ENCODE results near the gene AFP. TPM values are rescaled to one million over a fixed set of nuclear protein-coding genes. Genes with fewer than 3 reads are reported as not detected.

The AFP gene
- polyA plus RNA-seq, result 1.3 to 2.8 TPM (median 1.8 TPM) in 3 replicates
- polyA plus RNA-seq (2011; ENCODE audit: low read depth), result 2.0 TPM
- polyA plus RNA-seq (2011; cell fraction: cytosol; rRNA removed), result 1.8 and 4.1 TPM in 2 replicates
- 0.27 and 1.3 TPM in 2 replicates for polyA plus RNA-seq (2011; cell fraction: nucleus; rRNA removed)
- polyA plus RNA-seq (2012; ENCODE audit: low replicate concordance), result 1.2 and 1.4 TPM in 2 replicates
- polyA minus RNA-seq, result 0.92 TPM in 1 of 3 replicates, not detected in the others
- polyA minus RNA-seq (2011; cell fraction: cytosol; rRNA and poly(A)+ RNA removed), result not detected
- polyA minus RNA-seq (2011; cell fraction: nucleus; rRNA and poly(A)+ RNA removed), result 1.3 TPM in 1 of 2 replicates, not detected in the other

- Histone ChIP-seq H3K4me3 (ENCODE audit: control insufficient read depth in 2 of 3, extremely low read depth in 1 of 3, insufficient read depth in 2 of 3, low read depth in 1 of 3, low read length in 3 of 3) (no peak within 1 kb of the TSS), H3K79me2 (ENCODE audit: control insufficient read depth, insufficient read depth, low read length) (no peaks in the 10 kb centered on the region), H3K27me3 (ENCODE audit: control insufficient read depth, extremely low read depth, insufficient read depth, low read length) (no peaks in the 10 kb centered on the region), H3K4me1 (ENCODE audit: control insufficient read depth, extremely low read depth, insufficient read depth, low read length) (no peaks in the 10 kb centered on the region), H3K27ac (ENCODE audit: control insufficient read depth, insufficient read depth, low read length) (no peak within 1 kb of the TSS), H3K36me3 (ENCODE audit: control insufficient read depth in 2 of 2, extremely low read depth in 1 of 2, insufficient read depth in 2 of 2, low read length in 2 of 2) (no peaks in the 10 kb centered on the region), H3K9me3 (ENCODE audit: control insufficient read depth, low read depth, low read length) (no peaks in the 10 kb centered on the region), H3K9ac (ENCODE audit: control insufficient read depth, extremely low read depth, insufficient read depth, low read length) (no peak within 1 kb of the TSS), H3K9me1 (ENCODE audit: control insufficient read depth, extremely low read depth, insufficient read depth, low read length) (no peaks in the 10 kb centered on the region), H4K20me1 (ENCODE audit: control insufficient read depth, extremely low read depth, insufficient read depth, low read length) (no peaks in the 10 kb centered on the region), H2AFZ (ENCODE audit: control insufficient read depth, low read length) (no peak within 1 kb of the TSS), H3K4me2 (ENCODE audit: control insufficient read depth, extremely low read depth, insufficient read depth, low read depth, low read length) (no peak within 1 kb of the TSS)
- TF ChIP-seq EZH2 (IDR thresholded peaks at IDR 0.05; ENCODE audit: low read length) (no peak), CTCF (optimal IDR thresholded peaks at IDR 0.05 in 1 of 3, IDR thresholded peaks at IDR 0.05 in 1 of 3, conservative IDR thresholded peaks at IDR 0.05 in 1 of 3; ENCODE audit: extremely low read depth in 1 of 3, insufficient read depth in 2 of 3, low read length in 3 of 3) (no peak)
- no peak for FAIRE-seq
- dilution Hi-C loops (cut with MboI; ENCODE audit: extremely low pct_ligation_motif_present, low sequenced_read_pairs), result no loop called here
- no peak for DNase-seq (ENCODE audit: low read depth, low spot score)
These were observed at the start of gene AFP for GRCh38 chr4:73435984-73436383. Gene AFP, plus strand, starts transcription at chr4:73436221. Its CDS starts 42 bp downstream, at chr4:73436263.

GRCh38 chr4:73387552-73387951, 48.5 kb upstream of the AFP start:
- DNase-seq (ENCODE audit: low read depth, low spot score) (no peak), FAIRE-seq (no peak)
- peaks cover 3% of the 10 kb centered on the region for H3K27me3 ChIP-seq (ENCODE audit: control insufficient read depth, extremely low read depth, insufficient read depth, low read length)
- H3K9me3 ChIP-seq (ENCODE audit: control insufficient read depth, low read depth, low read length), result no peaks in the 10 kb centered on the region
- H3K79me2 ChIP-seq (ENCODE audit: control insufficient read depth, insufficient read depth, low read length), result no peaks in the 10 kb centered on the region
- H4K20me1 ChIP-seq (ENCODE audit: control insufficient read depth, extremely low read depth, insufficient read depth, low read length), result no peaks in the 10 kb centered on the region
- TF ChIP-seq EZH2 (IDR thresholded peaks at IDR 0.05; ENCODE audit: low read length) (no peak), CTCF (optimal IDR thresholded peaks at IDR 0.05 in 1 of 3, IDR thresholded peaks at IDR 0.05 in 1 of 3, conservative IDR thresholded peaks at IDR 0.05 in 1 of 3; ENCODE audit: extremely low read depth in 1 of 3, insufficient read depth in 2 of 3, low read length in 3 of 3) (no peak)
- no peak overlapping the region for H3K9ac ChIP-seq (ENCODE audit: control insufficient read depth, extremely low read depth, insufficient read depth, low read length)
- no peaks in the 10 kb centered on the region for H3K9me1 ChIP-seq (ENCODE audit: control insufficient read depth, extremely low read depth, insufficient read depth, low read length)
- H3K4me1 ChIP-seq (ENCODE audit: control insufficient read depth, extremely low read depth, insufficient read depth, low read length), result no peaks in the 10 kb centered on the region
- no peak overlapping the region for H3K4me3 ChIP-seq (ENCODE audit: control insufficient read depth in 2 of 3, extremely low read depth in 1 of 3, insufficient read depth in 2 of 3, low read depth in 1 of 3, low read length in 3 of 3)
- H3K36me3 ChIP-seq (ENCODE audit: control insufficient read depth in 2 of 2, extremely low read depth in 1 of 2, insufficient read depth in 2 of 2, low read length in 2 of 2), result no peaks in the 10 kb centered on the region
- no peak overlapping the region for H2AFZ ChIP-seq (ENCODE audit: control insufficient read depth, low read length)
- H3K4me2 ChIP-seq (ENCODE audit: control insufficient read depth, extremely low read depth, insufficient read depth, low read depth, low read length), result no peak overlapping the region
- dilution Hi-C loops (cut with MboI; ENCODE audit: extremely low pct_ligation_motif_present, low sequenced_read_pairs), result no loop called here
- no peak overlapping the region for H3K27ac ChIP-seq (ENCODE audit: control insufficient read depth, insufficient read depth, low read length)

Data from keratinocyte (primary cell).